Breast epithelium (tissue), 3 donors: ENCODE measurements around the gene FIZ1.

Experiments
- POLR2A ChIP-seq: fragments of 450-650 bp; IDR thresholded peaks from one replicate; pipeline ENCODE4 v1.6.1; 2016; ENCODE audit warnings: antibody characterized with exemption, mild to moderate bottlenecking, moderate library complexity
- POLR2AphosphoS5 ChIP-seq, 3 donors: sonication (generic); formaldehyde crosslinking; IDR thresholded peaks; one replicate each; pipeline ENCODE4 v1.6.1; 2017; ENCODE audit warnings: antibody characterized with exemption in 3 of 3
- TF ChIP-seq, protein P1 (sequence below), 3 donors: fragments of 450-650 bp; IDR thresholded peaks; one replicate each; pipeline ENCODE4 v1.5.1; 2016 to 2017; ENCODE audit warnings: antibody characterized with exemption in 3 of 3, mild to moderate bottlenecking in 3 of 3, moderate library complexity in 3 of 3

DNA sequence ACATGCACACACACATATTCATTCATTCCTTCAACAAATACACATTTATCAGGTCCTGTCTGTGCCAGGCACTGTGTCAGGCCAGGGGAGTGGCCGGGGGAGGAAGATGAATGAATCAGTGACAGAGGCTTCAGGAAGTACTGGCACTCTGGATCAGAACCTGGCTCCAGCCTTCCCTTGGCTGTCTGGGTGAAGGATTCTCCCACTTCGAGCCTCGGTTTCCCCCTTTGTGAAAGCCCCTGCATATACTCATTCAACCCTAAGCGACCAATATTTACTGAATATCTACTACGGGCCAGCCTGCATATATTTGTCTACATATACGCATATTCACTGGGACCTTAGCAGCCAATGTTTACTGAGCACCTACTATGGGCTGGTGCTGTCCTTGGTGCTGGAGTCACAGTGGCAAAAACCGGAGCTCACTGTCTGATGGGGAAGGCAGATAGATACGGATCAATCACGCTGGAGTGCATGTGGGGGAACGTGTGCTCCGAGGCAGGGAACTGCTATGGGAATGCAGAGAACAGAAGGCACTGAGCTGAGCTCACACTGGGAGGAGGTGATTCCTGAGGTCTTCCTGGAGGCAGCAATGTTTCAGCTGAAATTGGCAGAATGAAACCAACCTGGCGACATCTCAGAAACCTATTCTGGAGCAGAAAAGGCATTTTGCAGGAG, 18.0 kb downstream of the FIZ1 start:
- no peak for TF ChIP-seq POLR2A
- TF ChIP-seq, protein P1, sequence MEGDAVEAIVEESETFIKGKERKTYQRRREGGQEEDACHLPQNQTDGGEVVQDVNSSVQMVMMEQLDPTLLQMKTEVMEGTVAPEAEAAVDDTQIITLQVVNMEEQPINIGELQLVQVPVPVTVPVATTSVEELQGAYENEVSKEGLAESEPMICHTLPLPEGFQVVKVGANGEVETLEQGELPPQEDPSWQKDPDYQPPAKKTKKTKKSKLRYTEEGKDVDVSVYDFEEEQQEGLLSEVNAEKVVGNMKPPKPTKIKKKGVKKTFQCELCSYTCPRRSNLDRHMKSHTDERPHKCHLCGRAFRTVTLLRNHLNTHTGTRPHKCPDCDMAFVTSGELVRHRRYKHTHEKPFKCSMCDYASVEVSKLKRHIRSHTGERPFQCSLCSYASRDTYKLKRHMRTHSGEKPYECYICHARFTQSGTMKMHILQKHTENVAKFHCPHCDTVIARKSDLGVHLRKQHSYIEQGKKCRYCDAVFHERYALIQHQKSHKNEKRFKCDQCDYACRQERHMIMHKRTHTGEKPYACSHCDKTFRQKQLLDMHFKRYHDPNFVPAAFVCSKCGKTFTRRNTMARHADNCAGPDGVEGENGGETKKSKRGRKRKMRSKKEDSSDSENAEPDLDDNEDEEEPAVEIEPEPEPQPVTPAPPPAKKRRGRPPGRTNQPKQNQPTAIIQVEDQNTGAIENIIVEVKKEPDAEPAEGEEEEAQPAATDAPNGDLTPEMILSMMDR (IDR thresholded peaks at IDR 0.05): no peak
- no peak for TF ChIP-seq POLR2AphosphoS5 (IDR thresholded peaks at IDR 0.05)
